NB4 (cell line): Measurements from ENCODE around the gene CYTH1.
A peak's percentile ranks its signal among the peaks of the same experiment; 100 is the strongest.

Experiments
- DNase-seq: peaks from one replicate; pipeline ENCODE4 v3.0.0; 2010; ENCODE audit warnings: low read depth
- H3K4me3 ChIP-seq: one replicate; pipeline ENCODE4 v1.5.1; 2011; ENCODE audit warnings: mild to moderate bottlenecking, low read depth, low read length, moderate library complexity
- MYC ChIP-seq: IDR thresholded peaks from 2 replicates; pipeline ENCODE4 v1.6.1; 2011; ENCODE audit warnings: low read depth, low read length
- POLR2A ChIP-seq: IDR thresholded peaks from 2 replicates; pipeline ENCODE4 v1.6.1; 2011; ENCODE audit warnings: mild to moderate bottlenecking; ENCODE audit not compliant: insufficient read length; ENCODE audit errors: extremely low read depth
- TF ChIP-seq, protein P1 (sequence below): IDR thresholded peaks from one replicate; pipeline ENCODE4 v1.5.1; 2012; ENCODE audit warnings: low read depth, low read length
- TF ChIP-seq, protein P2 (sequence below): IDR thresholded peaks from 2 replicates; pipeline ENCODE4 v1.6.1; 2011; ENCODE audit warnings: low read depth, low read length

CYTH1 gene

DNA sequence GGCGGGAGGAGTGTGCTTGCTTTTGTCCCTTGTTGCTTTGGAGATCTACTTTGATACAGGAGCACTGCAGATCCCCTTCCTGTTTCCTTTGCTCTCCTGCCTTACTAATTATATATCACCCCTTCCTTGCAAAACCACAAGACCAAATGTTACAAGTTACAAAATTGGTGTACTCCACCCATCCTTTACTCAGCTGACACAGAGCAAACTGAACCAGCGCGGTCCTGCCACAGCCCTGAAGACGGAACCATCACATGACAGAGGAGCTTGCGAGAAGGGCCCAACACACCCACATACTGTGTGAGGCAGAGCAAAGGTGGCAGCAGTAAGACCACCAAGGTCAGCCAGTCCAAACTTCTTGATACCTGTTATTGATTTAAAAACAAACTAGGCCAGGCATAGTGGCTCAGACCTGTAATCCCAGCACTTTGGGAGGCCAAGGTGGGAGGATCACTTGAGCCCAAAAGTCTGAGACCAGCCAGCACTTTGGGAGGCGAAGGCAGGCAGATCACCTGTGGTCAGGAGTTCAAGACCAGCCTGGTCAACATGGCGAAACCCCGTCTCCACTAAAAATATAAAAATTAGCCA is 33.2 kb downstream of the CYTH1 start:
- TF ChIP-seq, protein P1, sequence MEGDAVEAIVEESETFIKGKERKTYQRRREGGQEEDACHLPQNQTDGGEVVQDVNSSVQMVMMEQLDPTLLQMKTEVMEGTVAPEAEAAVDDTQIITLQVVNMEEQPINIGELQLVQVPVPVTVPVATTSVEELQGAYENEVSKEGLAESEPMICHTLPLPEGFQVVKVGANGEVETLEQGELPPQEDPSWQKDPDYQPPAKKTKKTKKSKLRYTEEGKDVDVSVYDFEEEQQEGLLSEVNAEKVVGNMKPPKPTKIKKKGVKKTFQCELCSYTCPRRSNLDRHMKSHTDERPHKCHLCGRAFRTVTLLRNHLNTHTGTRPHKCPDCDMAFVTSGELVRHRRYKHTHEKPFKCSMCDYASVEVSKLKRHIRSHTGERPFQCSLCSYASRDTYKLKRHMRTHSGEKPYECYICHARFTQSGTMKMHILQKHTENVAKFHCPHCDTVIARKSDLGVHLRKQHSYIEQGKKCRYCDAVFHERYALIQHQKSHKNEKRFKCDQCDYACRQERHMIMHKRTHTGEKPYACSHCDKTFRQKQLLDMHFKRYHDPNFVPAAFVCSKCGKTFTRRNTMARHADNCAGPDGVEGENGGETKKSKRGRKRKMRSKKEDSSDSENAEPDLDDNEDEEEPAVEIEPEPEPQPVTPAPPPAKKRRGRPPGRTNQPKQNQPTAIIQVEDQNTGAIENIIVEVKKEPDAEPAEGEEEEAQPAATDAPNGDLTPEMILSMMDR, result no peak
- TF ChIP-seq, protein P2, sequence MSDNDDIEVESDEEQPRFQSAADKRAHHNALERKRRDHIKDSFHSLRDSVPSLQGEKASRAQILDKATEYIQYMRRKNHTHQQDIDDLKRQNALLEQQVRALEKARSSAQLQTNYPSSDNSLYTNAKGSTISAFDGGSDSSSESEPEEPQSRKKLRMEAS, result 0 out of 2 replicates have a peak, but pooled peaks have one; percentile 16
- TF ChIP-seq POLR2A, result no peak
- no peak overlapping the region for H3K4me3 ChIP-seq
- DNase-seq, result peak; percentile 92

DNA sequence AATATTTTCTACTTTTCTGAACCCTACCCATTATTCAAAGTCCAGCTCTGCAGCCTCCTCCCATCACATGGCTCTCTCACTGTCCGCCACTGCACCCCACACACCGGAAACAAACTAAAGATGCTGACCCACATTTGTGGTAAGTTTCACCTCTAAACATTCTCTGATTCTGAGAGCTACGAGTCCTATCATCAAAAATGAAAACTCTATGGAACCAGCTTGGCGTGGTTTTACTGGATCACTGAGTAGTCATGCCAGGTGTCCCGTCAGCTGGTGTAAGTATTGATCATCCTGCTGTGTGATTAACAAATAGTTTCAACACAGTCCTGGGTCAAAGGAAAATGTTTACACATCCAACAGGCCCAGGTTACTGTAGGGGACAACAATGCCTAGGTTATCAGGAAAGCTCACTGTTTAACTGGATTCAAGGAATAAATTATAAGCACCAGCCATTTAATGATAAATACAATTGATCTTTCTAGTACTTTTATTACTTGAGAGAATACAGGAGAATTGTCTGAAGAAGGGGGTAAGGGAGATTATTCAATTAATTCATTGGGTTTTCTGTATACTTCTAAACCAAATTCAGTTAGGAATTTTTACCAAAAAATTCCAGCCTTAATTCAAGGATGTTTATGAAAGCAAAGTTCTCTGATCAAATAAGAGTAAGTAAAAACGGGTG is 33.9 kb downstream of the CYTH1 start:
- H3K4me3 ChIP-seq, result peak overlapping the region; percentile 7
- TF ChIP-seq, protein P1, result no peak
- no peak for TF ChIP-seq MYC
- TF ChIP-seq POLR2A, result no peak
- TF ChIP-seq, protein P2, result no peak
- DNase-seq, result peak; percentile 22

DNA sequence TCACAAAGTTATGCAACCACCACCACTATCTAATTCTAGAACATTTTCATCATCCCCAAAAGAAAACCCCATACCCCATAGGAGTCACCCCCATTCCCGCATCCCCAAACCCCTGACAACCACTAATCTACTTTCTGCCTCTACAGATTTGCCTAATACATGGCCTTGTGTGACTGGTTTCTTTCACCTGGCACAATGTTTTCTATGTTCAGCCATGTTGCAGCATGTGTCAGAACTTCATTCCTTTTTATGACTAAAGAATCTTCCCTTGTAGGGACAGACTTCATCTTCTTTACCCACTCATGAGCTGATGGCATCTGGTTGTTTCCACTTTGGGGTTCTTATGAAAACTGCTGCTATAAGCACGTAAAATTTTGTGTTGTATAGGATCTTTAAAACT is 34.6 kb downstream of the CYTH1 start:
- DNase-seq, result no peak
- no peak for TF ChIP-seq MYC
- TF ChIP-seq, protein P1, result no peak
- no peak for TF ChIP-seq POLR2A
- TF ChIP-seq, protein P2, result no peak
- no peak overlapping the region for H3K4me3 ChIP-seq

DNA sequence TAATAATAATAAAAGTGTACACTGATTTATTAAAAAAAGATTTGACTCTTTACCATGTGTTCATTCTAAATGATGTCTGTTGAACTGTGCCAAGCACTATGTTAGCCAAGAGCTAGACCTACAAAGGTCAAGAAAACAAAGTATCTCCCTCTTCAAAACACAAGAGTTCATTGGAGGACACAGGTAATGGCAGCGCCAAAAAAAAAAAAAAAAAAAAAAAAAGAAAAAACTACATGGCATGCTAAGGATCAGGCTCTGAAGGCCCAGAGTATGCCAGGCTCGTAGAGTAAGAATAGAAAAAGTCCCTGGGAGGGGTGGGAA is 35.2 kb downstream of the CYTH1 start:
- no peak for TF ChIP-seq POLR2A
- TF ChIP-seq, protein P1, result no peak
- TF ChIP-seq MYC, result no peak
- TF ChIP-seq, protein P2, result no peak
- H3K4me3 ChIP-seq, result no peak overlapping the region
- DNase-seq, result no peak

DNA sequence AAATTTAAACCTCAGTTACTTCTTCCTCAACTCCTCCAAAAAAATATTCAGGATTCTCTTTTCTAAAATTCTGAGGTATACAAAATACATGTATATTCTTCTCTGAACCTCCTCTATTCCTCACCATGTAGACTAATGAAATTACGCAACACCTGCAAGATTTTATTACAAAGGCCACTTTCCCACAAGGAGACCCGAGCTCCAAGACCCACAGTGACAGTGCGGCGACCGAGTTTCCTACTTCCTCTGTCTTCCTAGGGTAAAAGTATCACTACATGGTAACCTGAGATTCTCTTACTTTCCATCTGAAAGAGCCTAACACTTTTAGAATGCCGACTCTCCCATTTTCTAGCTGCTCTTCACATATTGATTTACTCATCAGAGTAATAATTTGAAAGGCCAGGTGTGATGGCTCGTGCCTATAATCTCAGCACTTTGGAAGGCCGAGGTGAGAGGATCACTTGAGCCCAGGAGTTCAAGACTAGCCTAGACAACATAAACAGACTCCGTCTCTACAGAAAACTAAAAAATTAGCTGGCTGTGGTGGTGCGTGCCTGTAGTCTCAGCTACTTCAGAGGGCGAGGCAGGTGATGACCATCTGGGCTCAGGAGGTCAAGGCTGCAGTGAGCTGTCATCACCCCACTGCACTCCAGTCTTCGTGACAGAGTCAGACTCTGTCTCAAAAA is 35.7 kb downstream of the CYTH1 start:
- peak; percentile 61 for DNase-seq
- H3K4me3 ChIP-seq, result no peak overlapping the region
- TF ChIP-seq MYC, result no peak
- TF ChIP-seq POLR2A, result no peak
- TF ChIP-seq, protein P2, result no peak
- TF ChIP-seq, protein P1, result no peak
